Coronary artery (tissue), 2 donors: ENCODE results near the gene UGT1A10.

Experiments used
- DNase-seq: peaks from one replicate; pipeline ENCODE4 v3.0.0-alpha.2; 2017; ENCODE audit warnings: low spot score
- H3K27ac ChIP-seq, 2 donors: fragments of 200-600 bp; sonication (generic); one replicate each; pipeline ENCODE4 v1.5.1; 2016 to 2019
- H3K4me3 ChIP-seq: fragments of 200-600 bp; sonication (generic); 2 replicates; pipeline ENCODE4 v1.5.1; 2016; ENCODE audit warnings: mild to moderate bottlenecking, moderate library complexity
- TF ChIP-seq, protein P1 (sequence below): fragments of 200-600 bp; sonication (generic); IDR thresholded peaks from one replicate; pipeline ENCODE4 v1.5.1; 2019; ENCODE audit warnings: antibody characterized with exemption

The UGT1A10 gene

DNA sequence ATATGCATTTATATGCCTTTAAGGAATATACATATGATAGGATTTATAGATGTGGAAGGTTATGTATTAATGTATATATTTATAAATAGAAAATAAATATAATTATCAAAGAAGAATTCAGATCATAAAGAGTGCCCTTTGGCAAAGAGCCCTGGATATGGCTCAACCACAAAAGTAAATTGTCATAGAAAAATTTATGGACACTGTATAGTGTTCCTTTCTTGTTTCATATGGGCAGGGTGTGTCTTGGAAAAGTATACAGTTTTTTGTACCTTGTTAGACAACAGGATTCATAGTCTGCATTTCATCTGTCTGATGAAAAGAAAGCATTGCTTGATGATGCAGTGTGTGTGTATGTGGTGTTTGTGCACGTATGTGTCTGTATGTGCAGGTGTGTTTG is 48.4 kb downstream of the UGT1A10 start:
- no peak for DNase-seq
- TF ChIP-seq, protein P1, sequence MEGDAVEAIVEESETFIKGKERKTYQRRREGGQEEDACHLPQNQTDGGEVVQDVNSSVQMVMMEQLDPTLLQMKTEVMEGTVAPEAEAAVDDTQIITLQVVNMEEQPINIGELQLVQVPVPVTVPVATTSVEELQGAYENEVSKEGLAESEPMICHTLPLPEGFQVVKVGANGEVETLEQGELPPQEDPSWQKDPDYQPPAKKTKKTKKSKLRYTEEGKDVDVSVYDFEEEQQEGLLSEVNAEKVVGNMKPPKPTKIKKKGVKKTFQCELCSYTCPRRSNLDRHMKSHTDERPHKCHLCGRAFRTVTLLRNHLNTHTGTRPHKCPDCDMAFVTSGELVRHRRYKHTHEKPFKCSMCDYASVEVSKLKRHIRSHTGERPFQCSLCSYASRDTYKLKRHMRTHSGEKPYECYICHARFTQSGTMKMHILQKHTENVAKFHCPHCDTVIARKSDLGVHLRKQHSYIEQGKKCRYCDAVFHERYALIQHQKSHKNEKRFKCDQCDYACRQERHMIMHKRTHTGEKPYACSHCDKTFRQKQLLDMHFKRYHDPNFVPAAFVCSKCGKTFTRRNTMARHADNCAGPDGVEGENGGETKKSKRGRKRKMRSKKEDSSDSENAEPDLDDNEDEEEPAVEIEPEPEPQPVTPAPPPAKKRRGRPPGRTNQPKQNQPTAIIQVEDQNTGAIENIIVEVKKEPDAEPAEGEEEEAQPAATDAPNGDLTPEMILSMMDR = no peak
- Histone ChIP-seq H3K4me3 (no peak overlapping the region), H3K27ac (no peak overlapping the region)

DNA sequence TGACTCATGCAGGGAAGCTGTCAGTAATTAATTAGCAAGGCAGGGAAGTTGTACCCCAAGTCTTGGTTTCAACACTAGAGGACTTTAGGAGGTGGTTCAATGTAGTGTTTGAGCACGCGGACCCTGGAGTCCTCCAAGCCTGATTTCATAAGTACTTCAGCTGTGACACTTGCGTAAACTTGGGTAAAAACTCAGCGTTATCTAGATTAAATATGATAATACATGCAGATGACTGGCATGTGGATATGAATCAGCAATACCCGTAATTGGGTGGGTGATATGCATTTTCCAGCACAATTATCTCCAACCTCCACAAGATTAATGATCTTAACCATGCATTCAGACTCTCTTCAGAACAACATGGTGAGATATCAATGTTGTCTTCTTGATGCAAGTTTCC is 50.7 kb downstream of the UGT1A10 start:
- Histone ChIP-seq H3K4me3 (no peak overlapping the region), H3K27ac (no peak overlapping the region)
- DNase-seq = no peak
- TF ChIP-seq, protein P1 = no peak

DNA sequence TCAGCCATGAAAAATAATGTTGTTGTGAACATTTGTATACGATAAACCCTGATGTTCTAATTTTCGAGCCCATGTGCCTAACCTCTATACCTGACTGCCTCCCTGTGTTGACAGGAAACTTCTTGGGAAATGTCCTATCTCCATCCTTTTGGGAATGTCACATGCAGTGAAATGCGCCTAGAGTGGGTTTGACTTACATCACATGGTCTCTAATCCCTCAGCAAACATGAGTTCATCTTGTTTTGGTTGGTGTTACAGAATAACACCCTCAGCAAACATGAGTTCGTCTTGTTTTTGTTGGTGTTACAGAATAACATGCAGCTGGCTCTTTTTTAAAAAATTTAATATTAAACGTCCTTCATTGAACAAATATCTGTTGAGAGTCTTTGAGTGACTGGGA is 52.1 kb downstream of the UGT1A10 start:
- DNase-seq = no peak
- no peak overlapping the region for H3K4me3 ChIP-seq
- H3K27ac ChIP-seq = no peak overlapping the region
- TF ChIP-seq, protein P1 = no peak

DNA sequence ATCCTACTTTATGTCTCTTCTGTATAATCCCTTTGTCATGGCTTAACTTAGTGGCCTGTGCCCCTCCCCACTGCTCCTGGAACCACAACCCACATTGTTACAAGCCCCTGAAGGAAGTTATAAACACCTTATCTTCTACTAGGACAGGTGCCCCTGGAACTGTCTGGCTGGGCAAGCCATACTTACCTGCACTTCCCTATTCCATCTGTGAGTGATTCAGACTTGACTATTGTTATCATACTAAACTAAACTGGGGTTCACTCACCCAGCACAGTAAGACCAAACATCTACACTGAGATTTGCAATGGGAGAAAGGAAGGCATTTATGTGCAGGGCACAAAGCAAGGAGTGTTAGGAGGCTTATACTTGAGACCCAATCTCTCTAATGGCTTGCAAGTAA is 52.8 kb downstream of the UGT1A10 start:
- TF ChIP-seq, protein P1 = no peak
- no peak for DNase-seq
- no peak overlapping the region for H3K27ac ChIP-seq
- H3K4me3 ChIP-seq = no peak overlapping the region

DNA sequence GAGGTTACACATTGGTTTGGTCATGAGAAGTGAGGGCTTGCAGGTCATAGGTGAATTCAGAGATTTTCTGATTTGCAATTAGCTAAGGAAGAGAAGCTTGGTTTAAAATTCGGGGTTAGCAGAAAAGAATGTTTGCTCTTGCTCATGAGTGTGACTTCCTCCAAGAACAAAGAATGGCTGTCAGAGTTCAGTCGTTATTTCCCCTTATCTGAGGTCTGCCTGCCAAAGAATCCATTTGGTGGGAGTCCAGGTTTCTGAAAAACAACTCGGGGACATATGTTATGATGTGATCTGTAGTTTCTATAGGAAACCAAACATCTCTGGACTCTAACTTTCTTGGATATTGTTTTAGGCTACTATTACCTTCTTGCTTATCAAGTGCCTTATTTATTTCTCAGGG is 53.3 kb downstream of the UGT1A10 start:
- Histone ChIP-seq H3K4me3 (no peak overlapping the region), H3K27ac (no peak overlapping the region)
- TF ChIP-seq, protein P1 = no peak
- DNase-seq = no peak

DNA sequence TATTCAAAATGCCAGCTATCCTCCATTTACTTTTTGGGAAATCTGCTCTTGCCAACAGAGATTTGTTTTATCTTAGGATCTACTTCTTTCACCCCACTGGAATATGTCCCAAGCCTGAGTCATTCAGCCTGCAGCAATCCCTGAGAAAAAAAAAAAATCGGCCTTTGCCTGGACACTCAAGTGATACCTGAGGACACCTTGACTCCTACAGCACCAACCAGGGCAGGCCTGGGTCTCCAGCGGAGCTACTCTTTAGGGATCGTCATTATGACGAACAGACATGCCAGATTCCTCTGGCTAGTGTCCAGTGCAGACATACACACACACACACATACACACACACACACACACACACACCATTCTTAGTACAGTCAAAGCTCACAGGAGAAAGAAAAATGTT is 54.2 kb downstream of the UGT1A10 start:
- Histone ChIP-seq H3K4me3 (no peak overlapping the region), H3K27ac (no peak overlapping the region)
- TF ChIP-seq, protein P1 = no peak
- no peak for DNase-seq

DNA sequence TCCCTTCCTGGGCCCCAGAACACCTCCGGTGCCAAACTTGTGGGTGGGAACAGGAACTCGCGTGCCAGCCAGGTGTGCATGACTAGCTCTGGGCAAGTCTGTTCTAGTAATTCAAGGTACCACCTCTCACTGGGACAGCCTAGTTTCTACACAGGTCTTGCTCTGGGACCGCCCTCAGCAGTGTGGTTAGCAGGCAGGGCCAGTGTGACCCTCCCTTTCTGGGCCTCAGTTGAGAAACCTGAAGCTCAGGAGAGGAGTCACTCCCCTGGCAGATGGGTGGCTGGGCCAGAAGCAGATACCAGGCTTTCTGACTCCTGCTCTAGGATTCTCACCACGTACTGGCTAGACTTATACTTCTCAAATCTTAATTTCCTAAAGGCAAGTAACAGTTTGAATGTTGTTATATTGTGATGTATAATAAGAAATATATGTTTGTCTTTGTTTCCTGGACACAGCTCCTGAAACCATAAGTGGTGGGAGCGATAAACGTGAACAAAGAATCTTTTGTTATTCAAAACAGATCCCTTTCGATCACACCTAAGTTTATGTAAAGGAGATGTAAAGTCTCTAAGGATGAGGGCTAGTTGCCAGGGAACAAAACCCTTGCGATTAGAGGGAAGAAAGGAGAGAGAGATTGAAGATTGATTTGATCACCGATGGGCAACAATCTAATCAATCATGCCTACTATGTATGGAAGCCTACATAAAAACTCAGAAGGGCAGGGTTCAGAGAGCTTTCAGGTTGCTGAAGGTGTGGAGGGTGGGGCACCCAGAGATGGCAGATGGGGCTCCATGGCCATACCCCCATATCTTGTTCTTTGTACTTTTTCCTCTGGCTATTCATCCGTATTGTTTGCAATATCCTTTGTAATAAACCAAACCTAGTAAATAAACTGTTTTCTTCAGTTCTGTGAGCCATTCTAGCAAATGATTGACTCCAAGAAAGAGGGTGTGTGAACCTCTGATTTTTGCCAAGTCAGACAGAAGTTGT is 55.5 kb downstream of the UGT1A10 start:
- no peak for DNase-seq
- TF ChIP-seq, protein P1 = no peak
- H3K4me3 ChIP-seq = no peak overlapping the region
- H3K27ac ChIP-seq = no peak overlapping the region
